ENCODE data around the gene ZNF726.
"Not testable (repeated sequence)": the region's sequence is repeated elsewhere in the genome, so short reads cannot be mapped to it uniquely, and the experiment has no call there.

Gene ZNF726

DNA sequence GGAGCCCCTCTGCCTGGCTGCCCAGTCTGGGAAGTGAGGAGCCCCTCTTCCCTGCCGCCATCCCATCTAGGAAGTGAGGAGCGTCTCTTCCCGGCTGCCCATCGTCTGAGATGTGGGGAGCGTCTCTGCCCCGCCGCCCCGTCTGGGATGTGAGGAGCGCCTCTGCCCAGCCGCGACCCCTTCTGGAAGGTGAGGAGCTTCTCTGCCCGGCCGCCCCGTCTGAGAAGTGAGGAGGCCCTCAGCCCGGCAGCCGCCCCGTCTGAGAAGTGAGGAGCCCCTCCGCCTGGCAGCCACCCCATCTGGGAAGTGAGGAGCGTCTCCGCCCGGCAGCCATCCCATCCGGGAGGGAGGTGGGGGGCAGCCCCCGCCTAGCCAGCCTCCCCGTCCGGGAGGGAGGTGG, 49.2 kb downstream of the ZNF726 start:
- H3K36me3 ChIP-seq (replicated peaks); H3K4me1 ChIP-seq; H3K4me3 ChIP-seq; H3K27me3 ChIP-seq (ENCODE audit: low read depth); in situ Hi-C loops (cut with MboI; ENCODE audit: low sequenced_read_pairs); H3K9me3 ChIP-seq; DNase-seq (ENCODE audit: low spot score in 2 of 2): not testable (repeated sequence)

DNA sequence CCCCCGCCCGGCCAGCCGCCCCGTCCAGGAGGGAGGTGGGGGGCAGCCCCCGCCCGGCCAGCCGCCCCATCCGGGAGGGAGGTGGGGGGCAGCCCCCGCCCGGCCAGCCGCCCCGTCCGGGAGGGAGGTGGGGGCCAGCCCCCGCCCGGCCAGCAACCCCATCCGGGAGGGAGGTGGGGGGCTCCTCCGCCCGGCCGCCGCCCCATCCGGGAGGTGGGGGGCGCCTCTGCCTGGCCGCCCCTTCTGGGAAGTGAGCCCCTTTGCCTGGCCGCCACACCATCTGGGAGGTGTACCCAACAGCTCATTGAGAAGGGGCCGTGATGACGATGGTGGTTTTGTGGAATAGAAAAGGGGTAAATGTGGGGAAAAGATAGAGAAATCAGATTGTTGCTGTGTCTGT, 49.6 kb downstream of the ZNF726 start:
- H3K4me1 ChIP-seq; H3K36me3 ChIP-seq (replicated peaks); DNase-seq (ENCODE audit: low spot score in 2 of 2); H3K9me3 ChIP-seq; H3K27me3 ChIP-seq (ENCODE audit: low read depth); in situ Hi-C loops (cut with MboI; ENCODE audit: low sequenced_read_pairs); H3K4me3 ChIP-seq: not testable (repeated sequence)

DNA sequence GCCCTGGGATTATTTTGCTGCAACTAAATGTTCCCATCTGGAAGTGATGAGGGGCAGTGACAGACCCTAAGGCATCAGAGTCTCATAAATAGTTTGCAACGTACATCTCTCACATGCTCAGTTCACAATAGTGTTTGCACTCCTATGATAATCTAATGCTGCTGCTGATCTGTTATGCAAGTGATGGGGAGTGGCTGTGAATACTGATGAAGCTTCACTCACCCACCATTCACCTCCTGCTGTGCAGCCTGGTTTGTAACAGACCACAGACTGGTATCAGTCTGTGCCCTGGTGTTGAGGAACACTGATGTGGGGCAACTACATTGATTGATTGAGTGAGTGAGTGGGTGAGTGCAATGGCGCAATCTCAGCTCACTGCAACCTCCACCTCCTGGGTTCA, 54.9 kb downstream of the ZNF726 start:
- in situ Hi-C loops (cut with MboI; ENCODE audit: low sequenced_read_pairs): loop anchor here (5.0 kb wide), 1 partner anchor 502 kb away; no protein-coding TSS in a partner anchor
- DNase-seq (ENCODE audit: low spot score in 2 of 2): no peak
- no peaks in the 10 kb centered on the region for H3K9me3 ChIP-seq

DNA sequence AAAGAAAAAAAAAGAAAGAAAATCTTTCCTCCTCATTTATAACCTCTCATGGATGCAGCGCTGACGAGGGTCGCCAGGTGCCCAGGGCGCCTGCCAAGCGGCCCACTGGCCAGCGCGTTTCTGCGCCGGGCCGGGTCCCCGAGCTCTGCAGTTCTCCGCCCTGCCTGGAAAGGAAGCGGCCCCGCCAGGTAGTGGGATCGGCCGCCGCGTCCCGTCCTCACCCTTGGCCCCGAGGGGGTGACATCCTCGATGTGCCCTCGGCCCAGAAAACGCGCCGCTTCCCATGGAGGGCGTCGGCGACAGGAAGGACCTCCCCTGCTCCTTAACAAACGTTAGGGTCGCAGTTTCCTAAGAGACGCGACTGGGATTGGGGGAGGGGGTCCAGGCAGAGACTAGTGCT, 56.9 kb downstream of the ZNF726 start:
- H3K4me3 ChIP-seq: no peak overlapping the region
- in situ Hi-C loops (cut with MboI; ENCODE audit: low sequenced_read_pairs): loop anchor here (5.0 kb wide), 1 partner anchor 504 kb away; no protein-coding TSS in a partner anchor
- no peaks in the 10 kb centered on the region for H3K27me3 ChIP-seq (ENCODE audit: low read depth)
- H3K9me3 ChIP-seq: no peaks in the 10 kb centered on the region
- H3K36me3 ChIP-seq (replicated peaks): no peaks in the 10 kb centered on the region
- H3K4me1 ChIP-seq: no peaks in the 10 kb centered on the region
- DNase-seq (ENCODE audit: low spot score in 2 of 2): no peak

More for the DNA sequence above, 54.9 kb downstream of the ZNF726 start:
- H3K36me3 ChIP-seq (replicated peaks): no peaks in the 10 kb centered on the region
- no peak overlapping the region for H3K4me3 ChIP-seq
- H3K27me3 ChIP-seq (ENCODE audit: low read depth): no peaks in the 10 kb centered on the region
- H3K4me1 ChIP-seq: no peaks in the 10 kb centered on the region

DNA sequence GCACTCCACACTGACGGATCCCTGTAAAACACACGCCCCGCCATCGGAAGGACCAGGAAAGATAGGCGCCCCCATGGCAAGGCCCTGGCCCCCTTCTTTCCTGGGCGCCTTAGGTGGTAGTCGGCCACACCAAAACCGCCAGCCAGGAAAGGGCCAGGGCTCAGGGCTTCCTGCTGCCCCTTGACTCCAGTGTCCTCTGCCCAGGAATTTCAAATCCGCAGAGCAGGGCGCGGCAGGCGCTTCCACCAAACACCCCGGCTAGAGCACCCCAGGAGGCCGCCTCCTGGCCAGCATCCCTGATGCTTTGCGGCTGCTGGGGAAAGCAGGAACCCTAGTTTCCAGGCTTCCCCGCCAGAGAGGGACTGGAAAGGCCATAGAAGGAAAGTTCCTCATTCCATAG, 57.5 kb downstream of the ZNF726 start:
- H3K9me3 ChIP-seq: no peaks in the 10 kb centered on the region
- in situ Hi-C loops (cut with MboI; ENCODE audit: low sequenced_read_pairs): loop anchor here (5.0 kb wide), 1 partner anchor 505 kb away; no protein-coding TSS in a partner anchor
- no peaks in the 10 kb centered on the region for H3K4me1 ChIP-seq
- H3K4me3 ChIP-seq: no peak overlapping the region
- H3K27me3 ChIP-seq (ENCODE audit: low read depth): no peaks in the 10 kb centered on the region
- H3K36me3 ChIP-seq (replicated peaks): no peaks in the 10 kb centered on the region
- no peak for DNase-seq (ENCODE audit: low spot score in 2 of 2)

DNA sequence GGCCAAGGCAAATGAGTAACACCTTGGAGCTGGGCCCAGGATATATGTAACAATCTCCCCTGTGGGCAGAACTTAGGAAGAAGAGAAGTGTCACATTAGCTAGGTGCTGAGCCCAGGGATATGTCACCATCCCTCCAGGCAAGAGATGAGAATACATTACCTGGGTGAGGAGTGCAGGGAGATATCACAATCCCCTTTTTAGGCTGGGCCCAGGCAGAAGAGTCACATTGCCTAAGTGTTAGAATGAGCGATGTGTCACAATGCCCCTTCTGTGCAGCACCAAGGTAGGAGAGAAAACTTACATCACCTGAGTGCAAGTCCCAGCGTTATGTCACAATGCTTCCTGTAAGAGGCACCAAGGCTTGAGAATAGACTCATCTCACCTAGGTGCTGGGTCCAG, 60.3 kb downstream of the ZNF726 start:
- in situ Hi-C loops (cut with MboI; ENCODE audit: low sequenced_read_pairs): loop anchor here (5.0 kb wide), 1 partner anchor 508 kb away; no protein-coding TSS in a partner anchor

DNA sequence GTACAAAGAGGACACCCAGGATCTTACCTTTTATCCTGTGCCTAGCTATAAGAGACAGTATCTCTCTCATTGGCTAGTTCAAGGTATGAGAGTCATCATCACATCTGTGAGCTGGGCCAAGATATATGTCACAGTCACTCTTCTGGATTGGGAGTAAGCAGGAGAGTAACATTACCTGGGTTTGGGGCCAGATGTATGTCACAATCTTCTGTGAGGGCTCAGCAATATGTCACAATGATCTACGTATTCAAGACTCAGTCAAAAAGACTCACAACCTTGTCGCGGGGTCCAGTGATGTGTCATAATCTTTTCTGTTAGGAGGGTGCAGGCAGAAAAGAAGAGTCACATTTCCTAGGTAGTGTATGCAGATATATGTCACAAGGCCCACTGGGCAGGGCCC, 61.9 kb downstream of the ZNF726 start:
- H3K9me3 ChIP-seq; H3K36me3 ChIP-seq (replicated peaks); H3K4me3 ChIP-seq; H3K27me3 ChIP-seq (ENCODE audit: low read depth); H3K4me1 ChIP-seq; in situ Hi-C loops (cut with MboI; ENCODE audit: low sequenced_read_pairs); DNase-seq (ENCODE audit: low spot score in 2 of 2): not testable (repeated sequence)

More for the DNA sequence above, 60.3 kb downstream of the ZNF726 start:
- H3K9me3 ChIP-seq: no peaks in the 10 kb centered on the region
- H3K36me3 ChIP-seq (replicated peaks): no peaks in the 10 kb centered on the region
- no peaks in the 10 kb centered on the region for H3K27me3 ChIP-seq (ENCODE audit: low read depth)
- DNase-seq (ENCODE audit: low spot score in 2 of 2): no peak
- H3K4me3 ChIP-seq: no peak overlapping the region
- H3K4me1 ChIP-seq: no peaks in the 10 kb centered on the region

DNA sequence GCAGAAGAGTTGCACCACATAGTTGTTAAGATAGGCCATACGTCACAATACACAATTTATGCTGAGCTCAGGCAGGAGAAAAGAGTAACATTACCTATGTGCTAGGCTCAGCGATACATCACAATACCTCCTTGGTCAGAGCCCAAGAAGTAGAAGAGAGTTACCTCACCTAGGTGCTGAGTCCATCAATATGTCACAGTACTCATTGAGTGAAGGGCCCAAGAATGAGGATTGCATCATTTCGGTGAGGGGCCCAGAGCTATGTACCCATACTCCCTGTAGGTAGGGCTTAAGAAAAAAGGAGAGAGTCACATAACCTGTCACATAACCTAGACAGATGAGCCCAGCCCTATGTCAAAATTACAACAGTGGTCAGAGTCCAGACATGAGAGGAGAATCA, 62.6 kb downstream of the ZNF726 start:
- in situ Hi-C loops (cut with MboI; ENCODE audit: low sequenced_read_pairs); H3K27me3 ChIP-seq (ENCODE audit: low read depth); H3K4me1 ChIP-seq; H3K4me3 ChIP-seq; DNase-seq (ENCODE audit: low spot score in 2 of 2); H3K9me3 ChIP-seq; H3K36me3 ChIP-seq (replicated peaks): not testable (repeated sequence)

DNA sequence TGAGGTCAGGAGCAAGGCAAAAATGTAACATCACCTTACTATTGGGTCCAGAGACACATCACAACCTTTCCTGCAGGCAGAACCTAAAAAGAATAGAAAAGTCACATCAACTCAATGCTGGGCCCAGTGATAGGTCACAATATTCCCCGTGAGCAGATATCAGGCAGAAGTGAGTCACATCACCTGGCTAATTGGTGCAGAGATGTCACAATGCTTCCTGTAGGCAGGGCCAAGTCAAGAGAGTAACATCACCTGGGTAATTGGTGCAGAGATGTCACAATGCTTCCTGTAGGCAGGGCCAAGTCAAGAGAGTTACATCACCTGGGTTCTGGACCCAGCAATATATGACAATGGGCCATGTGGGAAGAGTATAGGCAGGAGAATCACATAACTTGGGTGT, 63.4 kb downstream of the ZNF726 start:
- in situ Hi-C loops (cut with MboI; ENCODE audit: low sequenced_read_pairs): no loop called here
- Histone ChIP-seq H3K4me3 (no peak overlapping the region), H3K9me3 (no peaks in the 10 kb centered on the region), H3K4me1 (no peaks in the 10 kb centered on the region), H3K36me3 (replicated peaks) (no peaks in the 10 kb centered on the region), H3K27me3 (ENCODE audit: low read depth) (no peaks in the 10 kb centered on the region)
- no peak for DNase-seq (ENCODE audit: low spot score in 2 of 2)

DNA sequence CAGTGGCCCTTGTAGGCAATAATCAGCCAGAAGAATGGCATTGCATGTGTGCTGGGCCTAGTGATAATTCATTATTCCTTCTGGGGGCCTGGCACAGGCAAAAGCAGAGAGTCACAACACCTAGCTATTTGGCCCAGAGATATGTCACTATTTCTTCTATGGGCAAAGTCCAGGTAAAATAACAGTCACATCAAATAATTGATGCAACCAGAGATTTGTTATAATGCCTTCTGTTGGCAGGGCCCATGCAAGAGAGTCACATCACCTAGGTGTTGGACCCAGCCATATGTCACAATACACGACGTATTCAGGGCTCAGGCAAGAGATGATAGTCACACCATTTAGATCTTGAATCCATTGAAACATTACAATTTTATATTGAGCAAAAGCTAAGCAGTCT, 66.1 kb downstream of the ZNF726 start:
- H3K4me1 ChIP-seq: no peaks in the 10 kb centered on the region
- no peaks in the 10 kb centered on the region for H3K9me3 ChIP-seq
- H3K36me3 ChIP-seq (replicated peaks): no peaks in the 10 kb centered on the region
- no peak overlapping the region for H3K4me3 ChIP-seq
- no peak for DNase-seq (ENCODE audit: low spot score in 2 of 2)
- in situ Hi-C loops (cut with MboI; ENCODE audit: low sequenced_read_pairs): no loop called here
- H3K27me3 ChIP-seq (ENCODE audit: low read depth): no peaks in the 10 kb centered on the region

DNA sequence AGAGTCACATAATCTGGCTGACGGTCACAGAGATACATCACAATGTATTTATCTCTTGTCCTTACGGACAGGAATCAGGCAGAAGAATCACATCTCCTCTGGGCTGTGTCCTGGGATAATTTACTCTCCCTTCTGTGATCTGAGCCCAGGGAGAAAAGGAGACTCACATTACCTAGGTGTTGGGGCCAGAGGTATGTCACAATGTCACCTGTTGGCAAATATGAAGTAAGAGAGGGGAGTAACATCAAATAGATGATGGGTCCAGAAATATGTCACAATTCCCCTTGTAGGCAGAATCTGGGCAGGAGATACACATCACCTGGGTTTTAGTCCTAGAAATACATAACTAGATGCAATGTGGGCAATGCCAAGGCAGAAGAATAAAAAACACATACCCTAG, 67.2 kb downstream of the ZNF726 start:
- no peaks in the 10 kb centered on the region for H3K4me1 ChIP-seq
- in situ Hi-C loops (cut with MboI; ENCODE audit: low sequenced_read_pairs): no loop called here
- H3K36me3 ChIP-seq (replicated peaks): no peaks in the 10 kb centered on the region
- no peaks in the 10 kb centered on the region for H3K27me3 ChIP-seq (ENCODE audit: low read depth)
- no peaks in the 10 kb centered on the region for H3K9me3 ChIP-seq
- no peak overlapping the region for H3K4me3 ChIP-seq
- DNase-seq (ENCODE audit: low spot score in 2 of 2): no peak

DNA sequence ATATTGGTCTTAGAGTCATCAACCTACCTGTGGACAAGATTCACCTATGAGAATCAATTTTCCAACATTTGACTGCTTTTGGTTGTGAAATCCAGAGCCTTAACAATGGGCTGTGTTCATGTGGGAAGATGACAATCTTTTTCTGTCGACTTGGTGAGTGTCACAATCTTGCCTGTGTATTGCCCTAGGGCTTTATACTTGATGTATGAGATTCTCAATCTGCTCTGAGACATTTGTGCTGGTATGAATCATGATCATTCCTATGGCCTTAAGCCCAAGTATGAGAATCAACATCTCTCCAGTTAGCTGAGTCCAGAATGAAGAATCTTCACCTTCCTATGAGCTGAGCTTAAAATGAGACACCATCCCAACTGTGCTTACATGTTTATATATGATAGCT, 68.7 kb downstream of the ZNF726 start:
- in situ Hi-C loops (cut with MboI; ENCODE audit: low sequenced_read_pairs): no loop called here
- DNase-seq (ENCODE audit: low spot score in 2 of 2): no peak
- no peak overlapping the region for H3K4me3 ChIP-seq
- no peaks in the 10 kb centered on the region for H3K9me3 ChIP-seq
- H3K4me1 ChIP-seq: no peaks in the 10 kb centered on the region
- no peaks in the 10 kb centered on the region for H3K27me3 ChIP-seq (ENCODE audit: low read depth)
- no peaks in the 10 kb centered on the region for H3K36me3 ChIP-seq (replicated peaks)
